ENCODE results near the gene UTP14C. TPM values are rescaled to one million over a fixed set of nuclear protein-coding genes. Genes with fewer than 3 reads are reported as not detected.

UTP14C gene
- total and polyA plus RNA-seq, 2 donors (not counting 3 experiments of a cell fraction or from before 2014, with no cell fraction given), result 4.1 to 10.9 TPM

DNA sequence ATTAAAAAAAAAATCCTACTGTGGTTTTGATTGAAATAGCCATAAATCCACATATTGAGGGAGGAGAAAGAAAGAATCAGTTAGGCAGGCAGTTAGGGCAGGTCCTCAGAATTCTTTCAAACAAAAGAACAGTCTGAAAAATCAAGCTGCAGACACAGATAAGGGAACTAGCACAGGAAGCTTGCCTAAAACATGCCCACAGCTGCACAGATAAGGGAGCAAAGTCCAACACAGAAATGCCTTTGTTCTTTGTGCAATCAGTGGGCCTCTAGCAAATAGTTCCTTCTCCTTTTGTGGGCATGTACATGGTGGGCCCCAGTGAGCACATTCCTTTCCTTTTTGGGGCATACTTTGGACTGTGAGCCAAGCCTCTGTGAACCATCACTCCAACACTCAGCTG lies 42.7 kb downstream of the UTP14C start:
- no peaks in the 10 kb centered on the region for H3K79me2 ChIP-seq (ENCODE audit: control insufficient read depth, insufficient read depth, low read length)
- intact Hi-C loops (cut with micrococcal nuclease), result no loop called here
- ChIA-PET CTCF (interaction anchor here (1.2 kb wide), 1 partner anchor 383 kb away, joined by 3 read pairs; the partner anchor contains the start of gene VPS36), POLR2A (no interaction called here)
- H3K4me1 ChIP-seq (ENCODE audit: control insufficient read depth, extremely low read depth, insufficient read depth, low read length), result peaks cover under 1% of the 10 kb centered on the region
- H3K27me3 ChIP-seq (ENCODE audit: control insufficient read depth in 2 of 2, insufficient read depth in 2 of 2, low read length in 2 of 2), result no peaks in the 10 kb centered on the region
- H3K4me3 ChIP-seq (replicated peaks in 1 of 3; ENCODE audit: insufficient read depth in 1 of 3, low read depth in 1 of 3, low read length in 3 of 3), result no peak overlapping the region
- no peak overlapping the region for H3K4me2 ChIP-seq (ENCODE audit: insufficient read depth, low read length)
- dilution Hi-C loops (cut with MboI; ENCODE audit: extremely low pct_ligation_motif_present, low sequenced_read_pairs), result no loop called here
- no peaks in the 10 kb centered on the region for H3K9me1 ChIP-seq (replicated peaks; ENCODE audit: control insufficient read depth, extremely low read depth, insufficient read depth, low read length)
- no peaks in the 10 kb centered on the region for H4K20me1 ChIP-seq (replicated peaks; ENCODE audit: control insufficient read depth, extremely low read depth, insufficient read depth, low read length)
- H2AFZ ChIP-seq (ENCODE audit: low read depth, low read length), result no peak overlapping the region
- no peak overlapping the region for H3K9ac ChIP-seq (replicated peaks; ENCODE audit: extremely low read depth, insufficient read depth, low read length)
- TF ChIP-seq GATA2 (IDR thresholded peaks at IDR 0.05; ENCODE audit: insufficient read depth, insufficient read length, low read depth, low read length), result no peak
- TF ChIP-seq CTCF (IDR thresholded peaks at IDR 0.05; ENCODE audit: extremely low read depth in 1 of 2, insufficient read depth in 1 of 2, low read depth in 1 of 2, low read length in 2 of 2), result no peak
- no peak for TF ChIP-seq JUN (IDR thresholded peaks at IDR 0.05; ENCODE audit: borderline replicate concordance, insufficient read depth, insufficient read length, low read depth)
- TF ChIP-seq POLR2AphosphoS5 (IDR thresholded peaks at IDR 0.05; ENCODE audit: insufficient read depth, low read depth, low read length), result no peak
- TF ChIP-seq EZH2 (IDR thresholded peaks at IDR 0.05; ENCODE audit: borderline replicate concordance, low read depth, low read length, severe bottlenecking), result no peak
- TF ChIP-seq FOS (IDR thresholded peaks at IDR 0.05; ENCODE audit: borderline replicate concordance, insufficient read depth, low read length), result no peak
- no peak for TF ChIP-seq MAX (IDR thresholded peaks at IDR 0.05; ENCODE audit: insufficient read depth, insufficient read length)
- no peak for TF ChIP-seq MYC (IDR thresholded peaks at IDR 0.05; ENCODE audit: low read depth, low read length)
- no peak for TF ChIP-seq POLR2A (IDR thresholded peaks at IDR 0.05; ENCODE audit: low read depth, low read length)
- no TSS peak for BruUV-seq (replicated peaks)
- H3K27ac ChIP-seq (ENCODE audit: insufficient read depth, low read depth, low read length), result no peak overlapping the region
- peaks cover 2% of the 10 kb centered on the region for H3K9me3 ChIP-seq (replicated peaks; ENCODE audit: control insufficient read depth, insufficient read depth, low read length)
- H3K36me3 ChIP-seq (ENCODE audit: control insufficient read depth in 2 of 2, extremely low read depth in 1 of 2, insufficient read depth in 2 of 2, low read length in 2 of 2), result no peaks in the 10 kb centered on the region
- DNase-seq (ENCODE audit: low read depth, low spot score), result no peak
- FAIRE-seq, result no peak

Measured in endothelial cell of umbilical vein (primary cell).